Measurements from ENCODE around the gene RIPOR2.

The RIPOR2 gene

GRCh38 chr6:24763578-24763977 is 172.2 kb downstream of the RIPOR2 start:
- H3K27ac ChIP-seq, result no peak overlapping the region
- POLR2A ChIA-PET (ENCODE audit: low non-redundant PET), result no interaction called here

GRCh38 chr6:24761851-24762250 is 173.9 kb downstream of the RIPOR2 start:
- ChIA-PET CTCF (no interaction called here), POLR2A (ENCODE audit: low non-redundant PET) (interaction anchor here (0.5 kb wide), 1 partner anchor 40 kb away, joined by 3 read pairs; no protein-coding TSS in a partner anchor)
- H3K27ac ChIP-seq, result no peak overlapping the region
- TF ChIP-seq CTCF (conservative IDR thresholded peaks at IDR 0.05; ENCODE audit: low read depth), result no peak
- no peak for DNase-seq (ENCODE audit: low spot score)

More at GRCh38 chr6:24763578-24763977, 172.2 kb downstream of the RIPOR2 start:
- CTCF ChIA-PET, result no interaction called here
- DNase-seq (ENCODE audit: low spot score), result no peak
- no peak for TF ChIP-seq CTCF (conservative IDR thresholded peaks at IDR 0.05; ENCODE audit: low read depth)

DNA sequence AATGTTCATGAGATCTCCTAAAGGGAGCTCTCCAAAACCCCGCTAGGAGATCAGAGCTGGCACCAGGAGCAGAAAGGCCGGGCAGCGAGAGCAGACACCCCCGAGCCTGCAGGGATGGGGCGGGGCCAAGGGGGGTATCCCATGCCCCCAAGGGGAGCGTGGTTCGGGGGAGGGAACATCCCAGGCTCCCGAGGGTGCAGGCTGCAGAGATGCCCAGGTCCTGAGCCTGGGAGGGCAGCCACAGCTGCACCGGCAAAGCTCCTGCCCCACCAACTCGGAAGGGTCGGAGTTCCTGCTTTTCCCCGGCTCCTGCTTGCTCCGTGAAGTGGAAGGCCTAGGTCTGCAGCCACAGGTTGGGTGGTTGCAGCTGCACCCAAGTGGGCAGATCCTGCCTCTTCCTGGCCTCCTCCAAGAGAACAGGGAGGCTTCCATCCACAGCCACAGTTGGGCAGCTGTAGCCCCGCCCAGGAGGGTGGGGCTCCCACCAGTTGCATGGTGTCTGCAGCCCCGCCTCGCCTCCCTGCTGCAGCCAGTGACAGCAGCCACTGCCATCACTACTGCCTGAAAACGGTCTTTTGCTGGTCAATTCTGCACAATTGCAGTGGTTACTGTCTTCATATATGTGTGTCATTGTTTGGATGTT is 174.4 kb downstream of the RIPOR2 start:
- POLR2A ChIA-PET (ENCODE audit: low non-redundant PET), result no interaction called here
- DNase-seq (ENCODE audit: low spot score), result no peak
- CTCF ChIA-PET, result no interaction called here
- TF ChIP-seq CTCF (conservative IDR thresholded peaks at IDR 0.05; ENCODE audit: low read depth), result no peak
- no peak overlapping the region for H3K27ac ChIP-seq

DNA sequence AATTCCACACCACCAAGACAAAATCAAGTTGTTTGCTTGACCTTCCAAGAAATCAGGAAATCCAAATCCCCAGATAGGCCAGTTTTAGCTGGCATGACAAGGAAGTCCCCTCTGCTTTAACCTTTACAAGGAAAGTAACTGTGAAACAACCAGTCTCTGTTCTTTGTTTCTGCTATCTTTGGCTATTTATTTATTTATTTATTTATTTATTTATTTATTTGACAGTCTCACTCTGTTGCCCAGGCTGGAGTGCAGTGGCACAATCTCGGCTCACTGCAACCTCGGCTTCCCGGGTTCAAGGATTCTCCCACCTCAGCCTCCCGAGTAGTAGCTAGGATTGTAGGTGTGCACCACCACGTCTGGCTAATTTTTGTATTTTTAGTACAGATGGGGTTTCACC is 175.6 kb downstream of the RIPOR2 start:
- no peak for TF ChIP-seq CTCF (conservative IDR thresholded peaks at IDR 0.05; ENCODE audit: low read depth)
- no peak overlapping the region for H3K27ac ChIP-seq
- DNase-seq (ENCODE audit: low spot score), result no peak
- POLR2A ChIA-PET (ENCODE audit: low non-redundant PET), result interaction anchor here (0.5 kb wide), 2 partner anchors 25 to 35 kb away, joined by 3 to 4 read pairs; no protein-coding TSS in a partner anchor
- CTCF ChIA-PET, result no interaction called here

- CTCF ChIA-PET, result no interaction called here
- no peak for TF ChIP-seq CTCF (conservative IDR thresholded peaks at IDR 0.05; ENCODE audit: low read depth)
These were observed 176.0 kb downstream of the RIPOR2 start for GRCh38 chr6:24759718-24760117.

DNA sequence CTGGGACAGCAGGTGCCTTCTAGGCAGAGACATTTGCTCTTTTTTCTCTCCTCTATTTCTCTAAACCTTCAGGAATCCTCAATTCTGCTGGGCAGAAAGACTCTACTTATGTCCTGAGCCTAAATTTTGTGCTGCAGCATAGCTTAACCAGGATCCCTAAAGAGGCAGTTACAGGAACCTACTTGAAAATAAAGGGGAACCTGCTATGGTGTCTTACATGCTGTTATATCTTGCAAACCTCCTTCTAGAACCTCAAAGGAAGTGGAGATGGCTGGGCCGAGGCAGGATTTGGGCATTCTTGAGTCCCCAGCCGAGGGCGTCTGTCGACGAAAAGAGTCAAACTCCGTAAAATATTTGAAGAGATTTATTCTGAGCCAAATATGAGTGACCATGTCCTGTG is 178.1 kb downstream of the RIPOR2 start:
- ChIA-PET POLR2A (ENCODE audit: low non-redundant PET) (no interaction called here), CTCF (no interaction called here)
- no peak overlapping the region for H3K27ac ChIP-seq
- TF ChIP-seq CTCF (conservative IDR thresholded peaks at IDR 0.05; ENCODE audit: low read depth), result no peak
- DNase-seq (ENCODE audit: low spot score), result no peak

More at GRCh38 chr6:24759718-24760117, 176.0 kb downstream of the RIPOR2 start:
- H3K27ac ChIP-seq, result no peak overlapping the region
- POLR2A ChIA-PET (ENCODE audit: low non-redundant PET), result interaction anchor here (0.5 kb wide), 1 partner anchor 35 kb away, joined by 4 read pairs; no protein-coding TSS in a partner anchor
- DNase-seq (ENCODE audit: low spot score), result no peak
